ENCODE measurements around the gene CDH16. TPM values are rescaled to one million over a fixed set of nuclear protein-coding genes. Genes with fewer than 3 reads are reported as not detected.

Gene CDH16
- total and polyA plus RNA-seq, 2 of the 13 experiments (the other 11 are each of a cell fraction or from before 2014, with no cell fraction given), result 2.7 to 3.9 TPM

- TF ChIP-seq, protein P1, sequence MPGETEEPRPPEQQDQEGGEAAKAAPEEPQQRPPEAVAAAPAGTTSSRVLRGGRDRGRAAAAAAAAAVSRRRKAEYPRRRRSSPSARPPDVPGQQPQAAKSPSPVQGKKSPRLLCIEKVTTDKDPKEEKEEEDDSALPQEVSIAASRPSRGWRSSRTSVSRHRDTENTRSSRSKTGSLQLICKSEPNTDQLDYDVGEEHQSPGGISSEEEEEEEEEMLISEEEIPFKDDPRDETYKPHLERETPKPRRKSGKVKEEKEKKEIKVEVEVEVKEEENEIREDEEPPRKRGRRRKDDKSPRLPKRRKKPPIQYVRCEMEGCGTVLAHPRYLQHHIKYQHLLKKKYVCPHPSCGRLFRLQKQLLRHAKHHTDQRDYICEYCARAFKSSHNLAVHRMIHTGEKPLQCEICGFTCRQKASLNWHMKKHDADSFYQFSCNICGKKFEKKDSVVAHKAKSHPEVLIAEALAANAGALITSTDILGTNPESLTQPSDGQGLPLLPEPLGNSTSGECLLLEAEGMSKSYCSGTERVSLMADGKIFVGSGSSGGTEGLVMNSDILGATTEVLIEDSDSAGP (CRISPR knock-in tag; IDR thresholded peaks at IDR 0.05; ENCODE audit: borderline replicate concordance), result peak; percentile 59
- TF ChIP-seq SKI (IDR thresholded peaks at IDR 0.05; ENCODE audit: partially characterized antibody) (no peak), MLLT10 (CRISPR knock-in tag; IDR thresholded peaks at IDR 0.05) (no peak), BRD4 (CRISPR knock-in tag; IDR thresholded peaks at IDR 0.05) (no peak), ZNF552 (CRISPR knock-in tag; IDR thresholded peaks at IDR 0.05; ENCODE audit: borderline replicate concordance) (peak; percentile 41; the same call in 1 of the 2 replicates), TSC22D2 (CRISPR knock-in tag; IDR thresholded peaks at IDR 0.05; ENCODE audit: borderline replicate concordance) (no peak; the same call in 1 of the 2 replicates), KLF12 (CRISPR knock-in tag; IDR thresholded peaks at IDR 0.05; ENCODE audit: borderline replicate concordance) (no peak; the same call in 1 of the 2 replicates), ZXDC (CRISPR knock-in tag; IDR thresholded peaks at IDR 0.05) (no peak), ZNF878 (CRISPR knock-in tag; IDR thresholded peaks at IDR 0.05) (no peak), ZNF383 (CRISPR knock-in tag; IDR thresholded peaks at IDR 0.05; ENCODE audit: borderline replicate concordance) (peak; percentile 88; the same call in 1 of the 2 replicates), ZNF232 (CRISPR knock-in tag; IDR thresholded peaks at IDR 0.05; ENCODE audit: borderline replicate concordance) (peak; percentile 83; the same call in 1 of the 2 replicates), SATB2 (CRISPR knock-in tag; IDR thresholded peaks at IDR 0.05) (no peak), SPEN (CRISPR knock-in tag; IDR thresholded peaks at IDR 0.05; ENCODE audit: low read depth) (peak; percentile 56; the same call in 1 of the 2 replicates), NR0B2 (CRISPR knock-in tag; IDR thresholded peaks at IDR 0.05) (no peak), GATA4 (IDR thresholded peaks at IDR 0.05; ENCODE audit: borderline replicate concordance, low read depth) (peak; percentile 19; the same call in 1 of the 2 replicates)
- TF ChIP-seq, protein P2, sequence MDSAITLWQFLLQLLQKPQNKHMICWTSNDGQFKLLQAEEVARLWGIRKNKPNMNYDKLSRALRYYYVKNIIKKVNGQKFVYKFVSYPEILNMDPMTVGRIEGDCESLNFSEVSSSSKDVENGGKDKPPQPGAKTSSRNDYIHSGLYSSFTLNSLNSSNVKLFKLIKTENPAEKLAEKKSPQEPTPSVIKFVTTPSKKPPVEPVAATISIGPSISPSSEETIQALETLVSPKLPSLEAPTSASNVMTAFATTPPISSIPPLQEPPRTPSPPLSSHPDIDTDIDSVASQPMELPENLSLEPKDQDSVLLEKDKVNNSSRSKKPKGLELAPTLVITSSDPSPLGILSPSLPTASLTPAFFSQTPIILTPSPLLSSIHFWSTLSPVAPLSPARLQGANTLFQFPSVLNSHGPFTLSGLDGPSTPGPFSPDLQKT (CRISPR knock-in tag; IDR thresholded peaks at IDR 0.05; ENCODE audit: borderline replicate concordance), result no peak
- TF ChIP-seq, protein P3, sequence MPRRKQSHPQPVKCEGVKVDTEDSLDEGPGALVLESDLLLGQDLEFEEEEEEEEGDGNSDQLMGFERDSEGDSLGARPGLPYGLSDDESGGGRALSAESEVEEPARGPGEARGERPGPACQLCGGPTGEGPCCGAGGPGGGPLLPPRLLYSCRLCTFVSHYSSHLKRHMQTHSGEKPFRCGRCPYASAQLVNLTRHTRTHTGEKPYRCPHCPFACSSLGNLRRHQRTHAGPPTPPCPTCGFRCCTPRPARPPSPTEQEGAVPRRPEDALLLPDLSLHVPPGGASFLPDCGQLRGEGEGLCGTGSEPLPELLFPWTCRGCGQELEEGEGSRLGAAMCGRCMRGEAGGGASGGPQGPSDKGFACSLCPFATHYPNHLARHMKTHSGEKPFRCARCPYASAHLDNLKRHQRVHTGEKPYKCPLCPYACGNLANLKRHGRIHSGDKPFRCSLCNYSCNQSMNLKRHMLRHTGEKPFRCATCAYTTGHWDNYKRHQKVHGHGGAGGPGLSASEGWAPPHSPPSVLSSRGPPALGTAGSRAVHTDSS (CRISPR knock-in tag; conservative IDR thresholded peaks at IDR 0.05), result no peak
- TF ChIP-seq, protein P4, sequence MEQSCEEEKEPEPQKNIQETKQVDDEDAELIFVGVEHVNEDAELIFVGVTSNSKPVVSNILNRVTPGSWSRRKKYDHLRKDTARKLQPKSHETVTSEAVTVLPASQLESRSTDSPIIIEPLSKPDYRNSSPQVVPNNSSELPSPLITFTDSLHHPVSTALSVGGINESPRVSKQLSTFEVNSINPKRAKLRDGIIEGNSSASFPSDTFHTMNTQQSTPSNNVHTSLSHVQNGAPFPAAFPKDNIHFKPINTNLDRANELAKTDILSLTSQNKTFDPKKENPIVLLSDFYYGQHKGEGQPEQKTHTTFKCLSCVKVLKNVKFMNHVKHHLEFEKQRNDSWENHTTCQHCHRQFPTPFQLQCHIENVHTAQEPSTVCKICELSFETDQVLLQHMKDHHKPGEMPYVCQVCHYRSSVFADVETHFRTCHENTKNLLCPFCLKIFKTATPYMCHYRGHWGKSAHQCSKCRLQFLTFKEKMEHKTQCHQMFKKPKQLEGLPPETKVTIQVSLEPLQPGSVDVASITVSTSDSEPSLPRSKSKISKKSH (CRISPR knock-in tag; IDR thresholded peaks at IDR 0.05; ENCODE audit: borderline replicate concordance), result peak; percentile 37; the same call in 1 of the 2 replicates
Measured at GRCh38 chr16:66905633-66906539, 12.8 kb downstream of the CDH16 start (continued).

Data from HepG2 (cell line).